H1 (cell line): ENCODE results near the gene AVL9. TPM values are rescaled to one million over a fixed set of nuclear protein-coding genes. Genes with fewer than 3 reads are reported as not detected.

ENCODE experiments used
- CTCF ChIA-PET: fragments of 300-600 bp; sonication (Branson Sonifier 250); formaldehyde crosslinking; loops from one replicate; lab custom pipeline; 2021; ENCODE audit not compliant: partially characterized antibody; lab: Charles Lee
- POLR2A ChIA-PET: fragments of 300-600 bp; sonication (Branson Sonifier 250); formaldehyde crosslinking; loops from one replicate; lab custom pipeline; 2021; ENCODE audit warnings: inconsistent platforms; ENCODE audit not compliant: partially characterized antibody; lab: Charles Lee
- DNase-seq, 2 experiments: peaks; one replicate each; pipeline versions ENCODE4 v3.0.0 to v3.0.0-alpha.2; 2010 to 2022; ENCODE audit warnings: low spot score in 2 of 2, low read depth in 1 of 2, mixed read lengths in 1 of 2
- FAIRE-seq: peaks from 2 replicates; lab custom pipeline; 2011; peaks lifted over from hg19 to GRCh38; lab: Jason Lieb, UNC
- H2AFZ ChIP-seq: 2 replicates; pipeline ENCODE4 v1.8.1; 2012; ENCODE audit warnings: low read length, inconsistent platforms
- H2AK5ac ChIP-seq: 2 replicates; pipeline ENCODE4 v1.6.1; 2013; ENCODE audit warnings: low read depth, low read length
- H2BK120ac ChIP-seq: replicated peaks from 2 replicates; pipeline ENCODE3; 2013; ENCODE audit warnings: low read depth, low read length, inconsistent platforms
- H2BK12ac ChIP-seq: 2 replicates; pipeline ENCODE4 v1.6.1; 2013; ENCODE audit warnings: low read depth, low read length
- H2BK15ac ChIP-seq: 2 replicates; pipeline ENCODE4 v1.6.1; 2013; ENCODE audit warnings: low read length
- H2BK20ac ChIP-seq: 2 replicates; pipeline ENCODE4 v1.6.1; 2013; ENCODE audit warnings: low read length
- H2BK5ac ChIP-seq: 2 replicates; pipeline ENCODE4 v1.6.1; 2013; ENCODE audit warnings: low read depth, low read length
- H3K14ac ChIP-seq: 2 replicates; pipeline ENCODE4 v1.6.1; 2013; ENCODE audit warnings: inconsistent platforms; ENCODE audit not compliant: insufficient read length
- H3K18ac ChIP-seq: 2 replicates; pipeline ENCODE4 v1.6.1; 2013; ENCODE audit warnings: low read length; ENCODE audit errors: extremely low read depth
- H3K23ac ChIP-seq: 2 replicates; pipeline ENCODE4 v1.6.1; 2013; ENCODE audit warnings: inconsistent platforms; ENCODE audit not compliant: insufficient read length
- H3K23me2 ChIP-seq: 2 replicates; pipeline ENCODE4 v1.6.1; 2013; ENCODE audit warnings: low read depth, low read length
- H3K27ac ChIP-seq: 2 replicates; pipeline ENCODE4 v1.6.1; 2011; ENCODE audit warnings: low read depth, low read length, inconsistent platforms
- H3K27me3 ChIP-seq, 4 experiments: replicated peaks in 1 of 4; 1 replicate in 1 of 4; 2 replicates in 3 of 4; pipeline versions ENCODE4 v1.6.1 to v1.8.1; 2011 to 2013; ENCODE audit warnings: low read length in 3 of 4, mild to moderate bottlenecking in 3 of 4, inconsistent platforms in 2 of 4, mixed read lengths in 2 of 4, moderate library complexity in 1 of 4; ENCODE audit not compliant: control insufficient read depth in 3 of 4, insufficient read depth in 3 of 4; ENCODE audit errors: extremely low read depth in 1 of 4
- H3K36me3 ChIP-seq, 4 experiments: 2 replicates each; pipeline versions ENCODE4 v1.6.1 to v1.8.1; 2011 to 2013; ENCODE audit warnings: mild to moderate bottlenecking in 4 of 4, low read length in 3 of 4, moderate library complexity in 2 of 4, control low read depth in 1 of 4, inconsistent platforms in 1 of 4; ENCODE audit not compliant: insufficient read depth in 4 of 4, control insufficient read depth in 2 of 4
- H3K4ac ChIP-seq: replicated peaks from 2 replicates; pipeline ENCODE3; 2013; ENCODE audit warnings: low read length, low read depth, mixed read lengths, inconsistent platforms; ENCODE audit not compliant: insufficient read length
- H3K4me1 ChIP-seq, 4 experiments: replicated peaks in 1 of 4; 1 replicate in 1 of 4; 2 replicates in 3 of 4; pipeline versions ENCODE4 v1.6.1 to v1.8.1; 2011 to 2013; ENCODE audit warnings: low read length in 3 of 4, inconsistent platforms in 2 of 4, mixed read lengths in 1 of 4; ENCODE audit not compliant: insufficient read depth in 4 of 4, control insufficient read depth in 3 of 4
- H3K4me2 ChIP-seq, 2 experiments: 2 replicates each; pipeline versions ENCODE4 v1.6.1 to v1.8.1; 2011 to 2013; ENCODE audit warnings: low read depth in 2 of 2, low read length in 2 of 2, control low read depth in 1 of 2, inconsistent platforms in 1 of 2, mild to moderate bottlenecking in 1 of 2; ENCODE audit not compliant: insufficient read depth in 1 of 2
- H3K4me3 ChIP-seq, 4 experiments: fragments of 200-600, 300-600 bp in 1 of 4; sonication (generic), shearing (Covaris generic), sonication (Bioruptor Twin) in 1 of 4; 2 replicates each; pipeline versions ENCODE4 v1.5.1 to v1.8.1; 2011 to 2016; ENCODE audit warnings: low read length in 4 of 4, low read depth in 3 of 4, control low read depth in 2 of 4, inconsistent platforms in 2 of 4, mild to moderate bottlenecking in 2 of 4, mixed read lengths in 1 of 4, moderate library complexity in 1 of 4; ENCODE audit not compliant: insufficient read depth in 2 of 4; ENCODE audit errors: extremely low read depth in 1 of 4
- H3K56ac ChIP-seq: replicated peaks from 2 replicates; pipeline ENCODE3; 2013; ENCODE audit warnings: low read depth, mild to moderate bottlenecking, mixed read lengths, low read length, inconsistent platforms; ENCODE audit not compliant: insufficient read length
- H3K79me1 ChIP-seq: 2 replicates; pipeline ENCODE4 v1.6.1; 2013; ENCODE audit warnings: low read depth, low read length, control low read depth
- H3K79me2 ChIP-seq, 2 experiments: 2 replicates each; pipeline versions ENCODE4 v1.6.1 to v1.8.1; 2012 to 2013; ENCODE audit warnings: low read length in 2 of 2, mild to moderate bottlenecking in 2 of 2, inconsistent platforms in 1 of 2; ENCODE audit not compliant: insufficient read depth in 2 of 2, control insufficient read depth in 1 of 2
- H3K9ac ChIP-seq, 4 experiments: replicated peaks in 1 of 4; 1 replicate in 1 of 4; 2 replicates in 3 of 4; pipeline versions ENCODE4 v1.6.1 to v1.8.1; 2011 to 2013; ENCODE audit warnings: low read depth in 3 of 4, low read length in 3 of 4, control low read depth in 2 of 4, mild to moderate bottlenecking in 2 of 4, moderate library complexity in 2 of 4, inconsistent platforms in 1 of 4; ENCODE audit errors: extremely low read depth in 1 of 4
- H3K9me3 ChIP-seq, 2 experiments: 2 replicates each; pipeline versions ENCODE4 v1.6.1 to v1.8.1; 2012 to 2013; ENCODE audit warnings: mild to moderate bottlenecking in 2 of 2, moderate library complexity in 2 of 2, control low read depth in 1 of 2, inconsistent platforms in 1 of 2, low read depth in 1 of 2, low read length in 1 of 2, mixed read lengths in 1 of 2; ENCODE audit not compliant: insufficient read depth in 2 of 2
- H4K20me1 ChIP-seq, 2 experiments: replicated peaks in 1 of 2; 2 replicates each; pipeline versions ENCODE3 to v1.8.1; 2011 to 2013; ENCODE audit warnings: inconsistent platforms in 2 of 2, low read length in 2 of 2, mild to moderate bottlenecking in 1 of 2; ENCODE audit not compliant: insufficient read depth in 2 of 2, control insufficient read depth in 1 of 2
- H4K5ac ChIP-seq: 2 replicates; pipeline ENCODE4 v1.6.1; 2013; ENCODE audit warnings: low read length, low read depth, mixed read lengths, inconsistent platforms; ENCODE audit not compliant: insufficient read length
- H4K8ac ChIP-seq: 2 replicates; pipeline ENCODE4 v1.8.0; 2013; ENCODE audit warnings: mild to moderate bottlenecking, moderate library complexity, low read length, inconsistent platforms; ENCODE audit not compliant: insufficient read depth; ENCODE audit errors: extremely low read depth
- H4K91ac ChIP-seq: replicated peaks from 2 replicates; pipeline ENCODE3; 2013; ENCODE audit warnings: low read length, mixed read lengths, inconsistent platforms; ENCODE audit not compliant: insufficient read length
- MAFK ChIP-seq: IDR thresholded peaks from 2 replicates; pipeline ENCODE4 v1.6.1; 2012; ENCODE audit warnings: low read depth, mild to moderate bottlenecking, improper control_type of control experiment, low read length
- WGBS, 2 experiments: shearing (Covaris generic) in 1 of 2; methylation state at CpG; one replicate each; pipeline versions ENCODE4 v1.1.6 to v1.1.7; 2013 to 2015; ENCODE audit warnings: low lambda C conversion rate in 2 of 2, mixed read lengths in 2 of 2, inconsistent platforms in 1 of 2, low coverage in 1 of 2, missing lambda C conversion rate in 1 of 2; ENCODE audit not compliant: insufficient replicate concordance in 2 of 2, insufficient coverage in 1 of 2, insufficient read length in 1 of 2; ENCODE audit errors: extremely low coverage in 1 of 2, missing lambda C conversion rate in 1 of 2; 5-methylcytosine and 5-hydroxymethylcytosine counted together
- polyA plus RNA-seq, 7 experiments: library from polyadenylated mRNA; depleted of rRNA in 3 of 7; stranded (reverse) in 5 of 7; unstranded in 2 of 7; fragments of >200 nt in 5 of 7; fragments of 200-250 nt in 2 of 7; gene quantifications; 1 replicate in 5 of 7; 2 replicates in 1 of 7; 4 replicates in 1 of 7; pipeline versions ENCODE4 v1.2.1 to v1.2.3, GENCODE V29; 2011 to 2013; ENCODE audit warnings: missing spikeins in 2 of 7, mixed read lengths in 2 of 7
- total RNA-seq: library from RNA; stranded (reverse); fragmentation: NEBNext Ultra II Directional; extraction: Animal tissue kit (Norgen Biotek cat#: 25700); gene quantifications from 2 replicates; pipeline ENCODE4 v1.2.1, GENCODE V29; 2021
- TF ChIP-seq, protein P1 (sequence below), 3 experiments: IDR thresholded peaks; 1 replicate in 2 of 3; 2 replicates in 1 of 3; pipeline versions ENCODE4 v1.5.1 to v1.6.1; 2011; ENCODE audit warnings: low read length in 3 of 3, mild to moderate bottlenecking in 3 of 3, inconsistent platforms in 2 of 3, low read depth in 1 of 3, moderate library complexity in 1 of 3; ENCODE audit not compliant: insufficient read depth in 1 of 3; ENCODE audit errors: control extremely low read depth in 1 of 3
- TF ChIP-seq, protein P2 (sequence below): IDR thresholded peaks from 2 replicates; pipeline ENCODE4 v1.6.1; 2012; ENCODE audit warnings: inconsistent platforms
- TF ChIP-seq, protein P3 (sequence below): IDR thresholded peaks from 2 replicates; pipeline ENCODE4 v1.6.1; 2012; ENCODE audit warnings: inconsistent platforms

Gene AVL9
- total and polyA plus RNA-seq, 2 of the 8 experiments (the other 6 are each of a cell fraction or from before 2014, with no cell fraction given): 15.5 to 42.1 TPM

DNA sequence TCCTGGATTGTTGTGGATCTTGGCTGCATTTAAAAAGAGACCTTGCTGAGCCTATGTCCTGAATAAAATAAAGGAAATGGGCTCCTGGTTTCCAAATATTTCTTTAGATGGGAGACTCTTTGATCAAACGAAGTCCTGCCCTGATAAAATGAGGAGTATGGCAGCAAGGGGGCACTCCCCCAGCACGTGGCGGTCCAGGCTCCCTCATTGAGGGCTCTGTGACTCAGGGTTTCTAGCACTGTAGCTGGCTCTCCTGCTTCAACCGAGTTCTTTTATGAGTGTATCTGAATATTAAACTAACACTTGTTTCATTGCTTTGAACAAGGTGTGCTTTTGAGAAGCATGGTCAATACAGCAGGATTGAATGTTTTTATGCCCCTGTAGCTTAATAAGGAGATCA, 114.2 kb downstream of the AVL9 start:
- no peak for DNase-seq
- Histone ChIP-seq H4K20me1 (no peaks in the 10 kb centered on the region), H3K4me2 (no peak overlapping the region), H2BK12ac (0 out of 2 replicates have a peak overlapping the region, but pooled peaks have one; percentile 83), H2AK5ac (no peak overlapping the region), H2BK20ac (no peak overlapping the region), H3K27me3 (no peaks in the 10 kb centered on the region), H3K23me2 (no peaks in the 10 kb centered on the region), H4K8ac (no peak overlapping the region), H2BK15ac (no peak overlapping the region), H3K14ac (no peak overlapping the region), H2BK120ac (no peak overlapping the region), H3K79me2 (no peaks in the 10 kb centered on the region), H4K91ac (no peak overlapping the region), H3K9me3 (peaks cover 7 to 10% of the 10 kb centered on the region in 2 experiments; a peak in 3 of 4 replicates), H2AFZ (no peak overlapping the region), H3K56ac (no peak overlapping the region), H3K27ac (no peak overlapping the region), H4K5ac (no peak overlapping the region), H3K23ac (no peak overlapping the region), H3K79me1 (no peaks in the 10 kb centered on the region), H3K4ac (no peak overlapping the region), H3K36me3 (peaks cover 0 to 3% (median 0%) of the 10 kb centered on the region in 4 experiments; a peak in 2 of 8 replicates), H3K18ac (no peak overlapping the region), H3K4me1 (peaks cover 0 to 10% (median 6%) of the 10 kb centered on the region in 4 experiments; a peak in 5 of 7 replicates), H2BK5ac (no peak overlapping the region), H3K4me3 (no peak overlapping the region), H3K9ac (no peak overlapping the region)
- ChIA-PET POLR2A (interaction anchor here (1.4 kb wide), 1 partner anchor 10 kb away, joined by 3 read pairs; no protein-coding TSS in a partner anchor), CTCF (interaction anchor here (1.0 to 1.3 kb wide), 2 partner anchors 9 to 16 kb away, joined by 3 read pairs; no protein-coding TSS in a partner anchor)
- TF ChIP-seq, protein P1, sequence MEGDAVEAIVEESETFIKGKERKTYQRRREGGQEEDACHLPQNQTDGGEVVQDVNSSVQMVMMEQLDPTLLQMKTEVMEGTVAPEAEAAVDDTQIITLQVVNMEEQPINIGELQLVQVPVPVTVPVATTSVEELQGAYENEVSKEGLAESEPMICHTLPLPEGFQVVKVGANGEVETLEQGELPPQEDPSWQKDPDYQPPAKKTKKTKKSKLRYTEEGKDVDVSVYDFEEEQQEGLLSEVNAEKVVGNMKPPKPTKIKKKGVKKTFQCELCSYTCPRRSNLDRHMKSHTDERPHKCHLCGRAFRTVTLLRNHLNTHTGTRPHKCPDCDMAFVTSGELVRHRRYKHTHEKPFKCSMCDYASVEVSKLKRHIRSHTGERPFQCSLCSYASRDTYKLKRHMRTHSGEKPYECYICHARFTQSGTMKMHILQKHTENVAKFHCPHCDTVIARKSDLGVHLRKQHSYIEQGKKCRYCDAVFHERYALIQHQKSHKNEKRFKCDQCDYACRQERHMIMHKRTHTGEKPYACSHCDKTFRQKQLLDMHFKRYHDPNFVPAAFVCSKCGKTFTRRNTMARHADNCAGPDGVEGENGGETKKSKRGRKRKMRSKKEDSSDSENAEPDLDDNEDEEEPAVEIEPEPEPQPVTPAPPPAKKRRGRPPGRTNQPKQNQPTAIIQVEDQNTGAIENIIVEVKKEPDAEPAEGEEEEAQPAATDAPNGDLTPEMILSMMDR (IDR thresholded peaks at IDR 0.05; ENCODE audit: control extremely low read depth in 1 of 3, insufficient read depth in 1 of 3, low read depth in 1 of 3, low read length in 3 of 3): peak in 1 of 3 experiments; percentile 4; a peak in 1 of 4 replicates
- TF ChIP-seq MAFK: no peak
- TF ChIP-seq, protein P2, sequence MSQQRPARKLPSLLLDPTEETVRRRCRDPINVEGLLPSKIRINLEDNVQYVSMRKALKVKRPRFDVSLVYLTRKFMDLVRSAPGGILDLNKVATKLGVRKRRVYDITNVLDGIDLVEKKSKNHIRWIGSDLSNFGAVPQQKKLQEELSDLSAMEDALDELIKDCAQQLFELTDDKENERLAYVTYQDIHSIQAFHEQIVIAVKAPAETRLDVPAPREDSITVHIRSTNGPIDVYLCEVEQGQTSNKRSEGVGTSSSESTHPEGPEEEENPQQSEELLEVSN: peak; percentile 29; the same call in 1 of the 2 replicates
- TF ChIP-seq, protein P3, sequence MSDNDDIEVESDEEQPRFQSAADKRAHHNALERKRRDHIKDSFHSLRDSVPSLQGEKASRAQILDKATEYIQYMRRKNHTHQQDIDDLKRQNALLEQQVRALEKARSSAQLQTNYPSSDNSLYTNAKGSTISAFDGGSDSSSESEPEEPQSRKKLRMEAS: peak; percentile 51
- WGBS, 2 experiments: 91% methylated on average over 4 of the region's 4 CpGs; no CpG with 5 or more reads in 1 of the 2 experiments
- no peak for FAIRE-seq
